ENCODE results near the gene LRRC7.

- no peak for TF ChIP-seq POLR2A (IDR thresholded peaks at IDR 0.05; ENCODE audit: low read length)
- no peak for TF ChIP-seq GATA1 (IDR thresholded peaks at IDR 0.05; ENCODE audit: low read depth, low read length)
These were observed 330.8 kb downstream of the LRRC7 start for GRCh38 chr1:69898403-69898947.

All from erythroblast (primary cell).